ENCODE measurements around the gene CAMSAP2.
A peak's percentile ranks its signal among the peaks of the same experiment; 100 is the strongest.

Gene CAMSAP2

DNA sequence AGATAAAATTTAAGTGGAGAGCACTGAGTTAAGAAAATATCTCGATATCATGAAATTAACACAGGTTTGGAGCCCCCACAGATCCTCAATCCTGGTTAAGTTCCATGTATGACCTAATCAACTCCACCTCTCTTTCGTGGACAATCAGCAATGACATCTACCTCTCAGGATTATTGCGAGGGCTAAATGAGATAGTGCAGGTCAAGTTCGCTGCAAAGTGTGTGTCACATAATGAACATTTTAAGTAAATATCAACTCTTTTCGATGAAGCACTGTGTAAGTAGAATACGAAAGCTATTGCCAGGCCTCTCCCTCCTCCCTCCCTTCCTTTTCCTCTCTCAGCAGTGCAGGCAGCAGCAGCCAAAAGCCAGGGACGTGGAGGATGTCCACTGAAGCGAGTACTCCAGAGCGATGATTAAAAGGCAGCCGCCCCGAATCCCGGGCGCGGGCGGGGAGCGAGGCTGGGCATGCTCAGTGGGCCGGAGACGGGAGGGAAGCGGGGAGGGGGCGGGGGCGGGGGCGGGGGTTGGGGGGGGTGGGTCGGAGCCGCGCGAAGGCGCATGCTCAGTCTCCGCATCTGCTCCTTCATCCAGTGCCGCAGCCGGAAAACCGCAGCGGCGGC is at the start of gene CAMSAP2:
Gene CAMSAP2 (plus strand): TSS at position 567 of the 622 bp plus-strand sequence. CDS start 935 bp downstream, outside the sequence.
- DNase-seq = peak; percentile 92

DNA sequence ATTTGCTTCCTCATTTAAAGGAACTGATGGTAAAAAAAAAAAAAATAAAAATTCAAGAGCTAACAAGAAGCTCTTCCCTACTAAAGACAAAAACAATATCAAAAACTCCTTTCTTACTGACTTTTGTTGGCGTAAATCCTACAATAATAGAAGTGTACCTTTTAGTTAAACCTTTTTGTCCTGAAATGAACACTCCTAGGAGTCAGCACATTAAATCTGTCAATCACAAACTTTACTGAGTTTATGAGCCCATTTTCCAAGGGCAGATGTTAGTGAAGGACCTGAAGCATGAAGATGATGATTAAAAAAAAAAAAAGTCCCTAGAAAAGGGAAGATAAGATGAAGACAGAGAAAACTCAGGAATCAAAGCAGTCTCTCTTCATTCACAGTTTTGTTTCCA is 46.4 kb upstream of the CAMSAP2 start:
- no peak for DNase-seq

- no peak for DNase-seq
Observed at GRCh38 chr1:200693327-200693726, 45.4 kb upstream of the CAMSAP2 start.

- no peak for DNase-seq
Observed at GRCh38 chr1:200694738-200695137, 44.0 kb upstream of the CAMSAP2 start.

DNA sequence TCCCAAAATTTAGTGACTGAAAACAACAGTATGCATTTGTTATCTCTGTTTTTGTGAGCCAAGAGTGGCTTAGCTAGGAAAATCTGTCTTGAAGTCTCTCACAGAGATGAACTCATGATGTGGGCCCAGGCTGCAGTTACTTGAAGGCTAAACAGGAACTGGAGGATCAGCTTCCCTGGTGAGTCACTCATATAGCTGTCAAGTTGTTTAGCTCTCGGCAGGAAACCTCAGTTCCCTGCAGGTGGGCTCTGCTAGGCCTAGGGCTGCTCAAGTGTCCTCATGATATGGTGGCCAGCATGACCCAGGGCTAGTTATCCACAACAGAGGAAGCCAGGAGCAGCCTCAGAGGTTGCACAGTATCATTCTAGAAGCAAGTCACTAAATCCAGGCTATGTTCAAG is 38.8 kb upstream of the CAMSAP2 start:
- no peak for DNase-seq

- DNase-seq = no peak
Observed at GRCh38 chr1:200704986-200705500, 33.6 kb upstream of the CAMSAP2 start.

DNA sequence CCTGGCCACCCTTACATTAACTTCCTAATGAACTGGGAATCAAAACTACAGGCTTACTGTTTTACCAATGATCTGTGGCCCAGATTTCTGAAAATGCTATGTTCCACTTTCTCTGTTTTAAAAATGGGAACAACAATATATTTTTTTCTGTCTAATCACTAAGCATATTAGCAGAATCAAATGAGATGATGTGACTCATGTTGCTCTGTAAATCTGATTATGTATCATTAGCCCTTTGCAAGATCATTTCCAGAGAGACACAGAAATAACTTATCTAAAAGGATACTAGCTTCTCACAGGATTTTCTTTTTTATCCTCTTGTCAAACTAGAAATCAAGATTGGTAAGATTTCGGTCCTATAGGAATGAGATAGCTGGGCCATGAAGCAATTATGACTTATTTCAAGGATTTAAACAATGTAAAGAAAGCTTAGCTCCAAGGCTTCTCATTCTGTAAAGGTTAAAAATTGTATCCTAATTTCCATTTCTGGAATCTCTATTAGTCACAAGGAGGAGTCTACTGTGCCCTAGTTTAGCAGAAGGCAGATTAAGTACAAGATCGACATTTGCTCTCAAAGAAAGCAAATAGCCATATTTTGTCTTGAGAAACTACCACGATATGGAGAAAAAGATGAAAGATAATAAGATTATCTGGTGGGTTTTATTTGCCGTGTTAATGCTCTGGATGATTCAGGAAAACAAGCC is 32.4 kb upstream of the CAMSAP2 start:
- no peak for DNase-seq

- no peak for DNase-seq
Observed at GRCh38 chr1:200707116-200707515, 31.6 kb upstream of the CAMSAP2 start.

DNA sequence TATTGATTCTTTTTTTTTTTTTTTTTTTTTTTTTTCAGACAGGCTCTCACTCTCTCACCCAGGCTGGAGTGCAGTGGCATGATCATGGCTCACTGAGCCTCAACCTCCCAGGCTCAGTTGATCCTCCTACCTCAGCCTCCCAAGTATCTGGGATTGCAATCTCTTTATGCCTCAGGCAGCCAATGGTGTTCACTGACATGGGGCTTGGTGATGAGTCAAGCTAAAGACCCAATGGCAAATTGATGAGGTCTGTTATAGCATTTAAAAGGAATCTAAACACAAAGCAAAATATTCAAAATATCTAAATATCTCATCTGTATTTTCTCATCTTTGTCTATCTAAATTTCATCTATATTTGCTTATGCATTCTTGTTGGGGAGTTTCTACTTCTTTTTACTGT is 30.5 kb upstream of the CAMSAP2 start:
- no peak for DNase-seq

- no peak for DNase-seq
Observed at GRCh38 chr1:200708769-200709168, 29.9 kb upstream of the CAMSAP2 start.

DNA sequence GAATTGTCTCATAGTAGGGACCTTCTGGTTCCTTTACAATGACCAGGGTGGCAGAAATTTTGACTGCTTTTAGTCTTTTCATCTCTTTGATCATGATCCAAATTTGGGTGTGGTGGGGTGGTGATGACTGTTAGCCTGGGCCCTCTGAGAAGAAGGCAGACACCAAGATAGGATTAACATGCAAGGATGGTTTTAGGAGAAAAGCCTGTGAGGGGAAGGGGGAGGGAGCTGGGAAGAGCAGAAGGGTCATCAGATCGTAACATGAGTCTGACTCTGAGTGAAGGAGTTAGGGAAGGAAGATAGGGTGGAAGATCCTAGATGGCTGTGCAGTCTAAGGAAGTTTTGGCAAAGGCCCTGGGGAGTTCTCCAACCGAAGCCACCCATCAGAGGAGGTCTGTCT is 28.5 kb upstream of the CAMSAP2 start:
- no peak for DNase-seq

DNA sequence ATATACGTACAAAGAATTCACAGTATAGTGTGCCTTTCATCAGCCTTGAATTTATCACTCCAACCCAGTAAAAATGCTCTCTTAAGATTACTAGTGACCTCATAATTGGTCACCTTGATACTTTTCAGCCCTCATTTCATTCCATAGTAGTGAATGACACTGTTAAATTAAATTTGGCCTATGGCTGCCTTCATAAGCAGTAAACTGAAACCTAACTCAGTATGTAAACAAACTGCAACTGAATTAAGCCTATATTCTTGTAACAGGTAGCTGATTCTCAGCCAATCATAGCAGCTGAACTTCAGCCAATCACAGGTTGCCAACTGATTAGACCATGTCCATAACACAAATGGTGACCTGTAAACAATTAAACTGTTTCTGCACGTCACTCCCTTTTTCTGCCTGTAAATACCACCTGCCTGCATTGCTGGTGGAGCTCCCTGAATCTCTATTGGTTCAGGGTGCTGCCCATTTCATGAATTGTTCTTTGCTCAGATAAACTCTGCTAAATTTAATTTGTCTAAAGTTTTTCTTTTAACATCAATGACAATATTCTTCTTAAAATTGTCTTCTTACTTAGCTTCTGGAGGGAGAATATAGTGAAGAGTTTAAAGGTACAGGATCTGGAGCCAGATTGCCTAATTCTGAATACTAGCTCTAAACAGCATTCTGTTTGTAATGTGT is 24.0 kb upstream of the CAMSAP2 start:
- DNase-seq = no peak

GRCh38 chr1:200720199-200720598 is 18.5 kb upstream of the CAMSAP2 start:
- DNase-seq = no peak

DNA sequence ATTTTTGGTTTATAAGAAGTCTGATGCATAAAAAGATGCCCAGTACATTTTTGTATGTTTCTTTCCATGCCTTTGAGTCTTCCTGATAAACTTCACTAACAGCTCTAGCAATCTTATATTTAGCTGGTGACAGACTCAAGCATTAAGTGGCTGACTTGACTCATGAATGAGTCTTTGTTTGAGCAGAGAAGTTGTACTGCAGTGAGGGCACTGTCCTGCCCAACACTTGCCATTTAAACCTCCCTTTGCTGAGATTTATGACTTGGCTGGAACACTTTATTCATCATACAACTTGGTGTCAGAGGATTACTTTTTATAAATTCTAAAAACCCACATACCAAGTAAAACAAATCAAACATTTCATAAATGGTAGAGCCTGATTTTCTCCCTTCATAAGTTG is 14.6 kb upstream of the CAMSAP2 start:
- DNase-seq = no peak

DNA sequence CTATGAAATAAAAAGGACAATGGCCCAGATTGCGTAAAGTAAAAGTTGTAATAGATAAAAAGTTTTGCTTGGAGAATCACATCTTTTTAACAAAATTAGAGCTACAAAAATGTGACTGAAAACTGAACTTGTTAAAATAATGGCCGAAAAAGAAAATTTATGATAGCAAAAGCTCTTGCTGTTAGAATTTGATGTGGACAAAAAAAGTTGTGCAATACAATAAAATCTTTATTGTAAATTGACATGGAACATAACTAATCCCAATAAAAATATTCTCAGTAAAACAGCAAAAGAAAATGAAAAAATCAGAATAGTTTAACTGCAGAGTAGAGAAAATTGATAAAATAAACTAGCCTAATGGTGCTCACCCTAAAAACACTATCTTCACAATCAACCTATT is 11.4 kb upstream of the CAMSAP2 start:
- no peak for DNase-seq

DNA sequence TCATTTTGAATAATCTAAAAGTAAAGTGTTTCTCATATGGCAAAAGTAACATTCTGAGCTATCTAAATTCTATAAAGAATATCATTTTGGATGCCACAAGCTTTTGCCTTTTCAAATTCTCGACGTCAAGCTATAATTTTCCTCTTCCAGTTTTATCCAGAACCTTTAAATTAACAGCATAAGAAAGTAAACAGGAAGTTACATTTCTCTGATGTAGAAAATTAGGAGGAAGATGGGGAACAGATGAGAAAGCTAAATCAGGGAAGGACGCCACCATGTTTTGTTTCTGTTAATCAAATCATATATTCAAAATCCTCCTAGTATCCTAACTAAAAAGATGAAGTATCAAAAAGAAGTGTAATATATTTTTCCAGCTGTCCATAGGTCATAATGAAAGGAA is 8.8 kb upstream of the CAMSAP2 start:
- DNase-seq = no peak

GRCh38 chr1:200731654-200732332 is 6.9 kb upstream of the CAMSAP2 start:
- DNase-seq = no peak

- DNase-seq = peak; percentile 89
Observed at GRCh38 chr1:200732438-200732837, 6.3 kb upstream of the CAMSAP2 start.

DNA sequence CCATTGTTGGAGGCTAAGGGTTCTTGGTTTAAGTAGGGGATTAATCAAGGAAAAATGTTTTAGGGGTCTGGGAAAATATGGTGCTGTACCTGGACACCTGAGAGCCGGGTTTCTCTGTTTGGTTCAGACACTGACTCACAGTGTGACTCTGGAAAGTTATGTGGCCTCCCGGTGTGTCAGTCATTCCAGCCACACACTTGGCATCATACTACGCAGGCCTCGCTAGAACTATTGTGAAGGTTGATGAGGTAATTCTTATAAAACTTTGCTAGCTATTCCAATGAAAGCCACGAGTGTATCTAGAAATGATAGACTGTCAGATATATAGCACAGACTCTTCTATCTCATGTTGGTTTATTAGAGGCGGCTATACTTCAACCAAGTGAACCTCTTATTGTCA is 4.8 kb upstream of the CAMSAP2 start:
- DNase-seq = no peak

DNA sequence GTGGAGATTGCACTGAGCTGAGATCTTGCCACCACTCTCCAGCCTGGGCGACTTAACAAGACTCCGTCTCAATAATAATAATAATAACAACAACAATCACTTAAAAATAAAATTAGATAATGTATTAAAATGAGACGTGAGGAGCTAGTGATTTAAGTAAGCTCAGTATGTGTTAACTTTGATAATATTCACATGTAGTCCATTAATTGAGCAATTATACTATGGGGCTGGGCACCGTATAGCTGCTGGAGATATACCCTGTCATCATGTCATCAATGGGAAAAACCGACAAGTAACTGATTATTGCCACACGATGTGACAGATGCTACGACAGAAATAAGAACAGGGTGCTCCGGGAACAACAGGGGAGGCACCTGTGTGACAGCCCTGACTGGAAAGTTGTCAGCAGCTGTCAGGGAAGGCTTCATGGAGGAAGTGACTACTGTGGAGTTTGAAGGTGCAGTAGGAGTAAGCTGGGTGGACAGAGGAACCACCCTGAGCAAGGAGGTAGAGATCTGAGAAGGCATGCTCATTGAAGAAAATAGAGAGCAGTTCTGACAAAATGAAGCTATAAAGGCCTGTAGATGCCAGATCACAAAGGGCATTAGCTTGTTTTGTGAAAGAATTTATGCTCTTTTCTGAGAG is 924 bp upstream of the CAMSAP2 start:
- DNase-seq = no peak

GRCh38 chr1:200738949-200739651 is 407 bp downstream of the CAMSAP2 start:
- peak; percentile 70 for DNase-seq
